Epidermal melanocyte (primary cell): ENCODE data around the gene PTPN12.
A peak's percentile ranks its signal among the peaks of the same experiment; 100 is the strongest.
"Not testable (repeated sequence)": the region's sequence is repeated elsewhere in the genome, so short reads cannot be mapped to it uniquely, and the experiment has no call there.

Experiments
- DNase-seq: peaks from one replicate; pipeline ENCODE4 v3.0.0; 2011; ENCODE audit warnings: low spot score; ENCODE audit not compliant: insufficient read length

Gene PTPN12

GRCh38 chr7:77538281-77539212 is 1.5 kb downstream of the PTPN12 start:
- DNase-seq = peak; percentile 70

- no peak for DNase-seq
These were observed 3.3 kb downstream of the PTPN12 start for GRCh38 chr7:77540402-77540822.

GRCh38 chr7:77540993-77541392 is 3.9 kb downstream of the PTPN12 start:
- not testable (repeated sequence) for DNase-seq

- DNase-seq = no peak
These were observed 5.3 kb downstream of the PTPN12 start for GRCh38 chr7:77542409-77542808.

GRCh38 chr7:77542895-77543294 is 5.8 kb downstream of the PTPN12 start:
- DNase-seq = no peak

GRCh38 chr7:77543910-77544309 is 6.8 kb downstream of the PTPN12 start:
- no peak for DNase-seq

- no peak for DNase-seq
These were observed 7.4 kb downstream of the PTPN12 start for GRCh38 chr7:77544518-77544917.

- no peak for DNase-seq
These were observed 11.1 kb downstream of the PTPN12 start for GRCh38 chr7:77548206-77548605.

- DNase-seq = no peak
These were observed 12.2 kb downstream of the PTPN12 start for GRCh38 chr7:77549106-77549870.

GRCh38 chr7:77550586-77550985 is 13.5 kb downstream of the PTPN12 start:
- no peak for DNase-seq

- no peak for DNase-seq
These were observed 16.0 kb downstream of the PTPN12 start for GRCh38 chr7:77553123-77553522.

GRCh38 chr7:77558284-77558967 is 21.3 kb downstream of the PTPN12 start:
- no peak for DNase-seq

GRCh38 chr7:77561352-77561751 is 24.3 kb downstream of the PTPN12 start:
- no peak for DNase-seq

GRCh38 chr7:77563275-77563674 is 26.2 kb downstream of the PTPN12 start:
- DNase-seq = no peak

GRCh38 chr7:77565917-77566316 is 28.8 kb downstream of the PTPN12 start:
- DNase-seq = no peak

GRCh38 chr7:77566421-77566820 is 29.3 kb downstream of the PTPN12 start:
- no peak for DNase-seq

- DNase-seq = no peak
These were observed 32.6 kb downstream of the PTPN12 start for GRCh38 chr7:77569514-77570232.

GRCh38 chr7:77570330-77571011 is 33.4 kb downstream of the PTPN12 start:
- DNase-seq = peak; percentile 72

- DNase-seq = no peak
These were observed 34.7 kb downstream of the PTPN12 start for GRCh38 chr7:77571801-77572200.

- no peak for DNase-seq
These were observed 38.1 kb downstream of the PTPN12 start for GRCh38 chr7:77575187-77575586.

GRCh38 chr7:77576856-77577255 is 39.8 kb downstream of the PTPN12 start:
- no peak for DNase-seq
